GM20431 (cell line): ENCODE results near the gene TAF6L.
"Not testable (repeated sequence)": the region's sequence is repeated elsewhere in the genome, so short reads cannot be mapped to it uniquely, and the experiment has no call there.

ENCODE experiments used
- in situ Hi-C: fragments of 300-500 bp; cut with MseI, MboI; formaldehyde crosslinking; loops from one replicate; pipeline ENCODE4 v1.15.0; 2020; ENCODE audit warnings: low sequenced_read_pairs; ENCODE audit not compliant: unreplicated experiment

Gene TAF6L

GRCh38 chr11:62755086-62755615 lies 16.0 kb upstream of the TAF6L start:
- in situ Hi-C loops, result no loop called here

DNA sequence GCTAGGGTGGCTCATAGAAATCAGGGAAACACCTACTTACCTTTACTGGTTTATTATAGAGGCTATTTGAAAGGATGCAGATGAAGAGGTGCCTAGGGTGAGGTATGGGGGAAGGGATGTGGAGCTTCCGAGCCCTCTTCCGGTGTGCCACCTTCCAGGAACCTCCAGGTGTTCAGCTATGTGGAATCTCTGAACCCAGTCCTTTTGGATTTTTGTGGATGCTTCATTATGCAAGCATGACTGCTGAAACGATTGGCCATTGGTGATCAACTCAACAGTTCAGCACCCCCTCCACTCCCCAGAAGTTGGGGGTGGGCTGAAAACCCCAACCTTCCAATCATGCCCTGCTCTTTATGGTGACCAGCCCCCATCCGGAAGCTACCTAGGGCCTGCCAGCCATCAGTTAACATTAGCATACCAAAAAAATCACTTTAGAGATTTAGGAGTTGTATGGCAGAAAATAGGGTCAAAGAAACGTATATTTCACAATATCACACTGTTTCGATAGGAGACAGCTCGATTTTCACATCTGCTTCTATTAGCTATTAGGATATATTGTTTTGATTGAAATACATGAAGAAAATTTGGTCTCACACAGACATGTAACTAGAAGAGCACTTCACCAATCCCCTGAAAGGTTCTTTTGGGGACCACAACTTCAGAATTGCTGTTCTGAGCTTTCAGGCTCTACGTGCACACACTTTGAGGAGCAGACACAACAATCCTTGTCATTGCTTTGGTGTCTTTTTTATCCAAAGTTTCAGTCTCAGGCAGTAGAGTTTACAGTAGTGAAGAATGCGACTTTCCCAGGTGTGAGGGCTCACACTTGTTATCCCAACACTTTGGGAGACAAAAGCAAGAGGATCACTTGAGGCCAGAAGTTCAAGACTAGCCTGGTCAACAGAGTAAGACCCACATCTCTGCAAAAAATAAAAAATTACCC lies 13.1 kb upstream of the TAF6L start:
- in situ Hi-C loops, result no loop called here

- in situ Hi-C loops, result not testable (repeated sequence)
Measured at GRCh38 chr11:62760867-62761227, 10.3 kb upstream of the TAF6L start.

- in situ Hi-C loops, result no loop called here
Measured at GRCh38 chr11:62770778-62771143, 435 bp upstream of the TAF6L start.

DNA sequence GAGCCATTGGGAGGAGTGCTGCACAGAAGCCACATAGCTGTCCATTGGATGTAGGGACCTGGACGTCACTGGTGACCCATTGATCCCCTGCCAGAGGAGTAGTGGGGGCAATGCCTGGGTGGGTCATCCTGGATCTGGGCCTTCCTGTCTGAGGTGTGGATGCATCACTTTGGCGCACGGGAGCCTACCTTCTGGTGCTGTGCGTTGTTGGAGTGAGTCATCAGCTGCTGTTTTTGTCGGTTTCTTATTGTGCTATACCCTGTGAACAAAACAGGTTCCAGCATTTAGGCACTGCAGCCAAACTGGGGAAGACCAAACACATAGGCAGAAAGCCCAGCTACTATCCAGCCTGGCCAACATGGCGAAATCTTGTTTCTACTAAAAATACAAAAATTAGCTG lies 3.2 kb downstream of the TAF6L start:
- in situ Hi-C loops, result no loop called here

GRCh38 chr11:62775646-62776045 lies 4.5 kb downstream of the TAF6L start:
- in situ Hi-C loops, result no loop called here

- in situ Hi-C loops, result no loop called here
Measured at GRCh38 chr11:62777389-62777788, 6.2 kb downstream of the TAF6L start.

DNA sequence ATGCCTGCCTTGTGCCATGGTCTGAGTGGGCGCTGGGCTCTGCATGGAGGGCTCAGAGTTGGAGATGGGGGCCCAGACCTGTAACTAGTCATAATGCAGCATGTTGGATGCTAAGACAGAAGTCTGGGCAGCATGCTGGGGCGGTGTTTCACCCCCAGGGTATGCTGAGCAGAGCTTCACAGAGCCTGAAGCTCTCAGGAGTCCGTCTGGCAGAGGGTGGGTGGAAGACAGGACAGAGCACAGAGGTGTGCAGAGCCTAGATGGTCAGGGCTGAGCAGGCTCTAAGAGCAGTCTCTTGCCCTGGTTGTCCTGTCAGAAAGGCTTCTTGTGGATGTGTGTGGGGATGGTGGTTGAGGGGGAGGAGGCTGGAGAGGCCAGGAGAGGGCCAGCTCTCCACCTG lies 7.2 kb downstream of the TAF6L start:
- in situ Hi-C loops, result no loop called here

- in situ Hi-C loops, result loop anchor here (10.0 kb wide), 1 partner anchor 82 kb away; no protein-coding TSS in a partner anchor
Measured at GRCh38 chr11:62782753-62783152, 11.6 kb downstream of the TAF6L start.

DNA sequence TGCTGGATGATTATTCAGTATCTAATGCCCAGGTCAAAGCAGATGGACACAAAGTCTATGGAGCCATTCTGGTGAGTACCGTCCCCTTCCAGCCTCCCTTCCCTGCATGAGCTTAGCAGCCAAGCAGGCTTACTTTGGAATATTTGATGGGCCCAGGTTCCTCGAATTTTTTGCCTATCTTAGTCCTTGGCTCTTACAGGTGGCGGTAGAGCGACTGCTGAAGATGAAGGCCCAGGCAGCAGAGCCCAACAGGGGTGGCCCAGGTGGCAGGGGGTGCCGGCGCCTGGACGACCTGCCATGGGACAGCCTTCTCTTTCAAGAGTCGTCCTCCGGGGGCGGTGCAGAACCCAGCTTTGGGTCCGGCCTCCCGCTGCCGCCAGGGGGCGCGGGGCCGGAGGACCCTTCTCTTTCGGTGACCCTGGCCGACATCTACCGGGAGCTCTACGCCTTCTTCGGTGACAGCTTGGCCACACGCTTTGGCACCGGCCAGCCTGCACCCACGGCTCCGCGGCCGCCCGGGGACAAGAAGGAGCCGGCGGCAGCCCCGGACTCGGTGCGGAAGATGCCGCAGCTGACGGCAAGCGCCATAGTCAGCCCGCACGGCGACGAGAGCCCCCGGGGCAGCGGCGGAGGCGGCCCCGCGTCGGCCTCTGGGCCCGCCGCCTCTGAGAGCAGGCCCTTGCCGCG lies 15.3 kb downstream of the TAF6L start:
- in situ Hi-C loops, result loop anchor here (10.0 kb wide), 1 partner anchor 78 kb away; no protein-coding TSS in a partner anchor

DNA sequence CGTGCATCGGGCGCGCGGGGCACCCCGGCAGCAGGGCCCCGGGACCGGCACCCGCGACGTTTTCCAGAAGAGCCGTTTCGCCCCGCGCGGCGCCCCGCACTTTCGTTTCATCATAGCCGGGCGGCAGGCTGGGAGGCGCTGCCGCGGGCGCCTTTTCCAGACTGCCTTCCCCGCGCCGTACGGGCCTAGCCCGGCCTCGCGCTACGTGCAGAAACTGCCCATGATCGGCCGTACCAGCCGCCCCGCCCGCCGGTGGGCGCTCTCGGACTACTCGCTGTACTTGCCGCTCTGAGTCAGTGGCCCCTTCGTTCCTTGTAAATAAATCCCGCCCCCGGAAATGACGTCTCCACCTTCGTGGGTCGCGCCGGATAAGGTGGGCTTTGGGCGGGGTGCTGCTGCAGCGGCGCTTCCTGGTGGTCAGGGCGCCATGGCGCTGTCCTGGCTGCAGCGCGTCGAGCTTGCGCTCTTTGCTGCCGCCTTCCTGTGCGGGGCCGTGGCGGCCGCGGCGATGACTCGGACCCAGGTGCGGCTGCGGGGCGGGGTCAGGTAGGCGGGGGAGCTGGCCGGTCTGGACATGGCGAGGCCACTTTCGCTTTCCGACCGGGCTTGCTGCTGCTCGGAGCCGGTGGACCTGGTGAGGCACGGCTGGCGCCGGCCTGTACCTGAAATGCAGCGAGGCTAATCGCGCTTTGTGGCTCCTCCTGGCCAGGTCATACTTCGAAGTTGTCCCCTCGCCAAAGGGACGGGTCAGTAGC lies 16.0 kb downstream of the TAF6L start, which contains the start of gene TMEM179B:
Gene TMEM179B (plus strand): TSS at position 398 of the 755 bp plus-strand sequence. CDS start 30 bp downstream, at position 428.
- in situ Hi-C loops, result loop anchor here (10.0 kb wide), 1 partner anchor 78 kb away; no protein-coding TSS in a partner anchor

GRCh38 chr11:62788991-62789390 lies 17.8 kb downstream of the TAF6L start:
- in situ Hi-C loops, result loop anchor here (10.0 kb wide), 1 partner anchor 76 kb away; no protein-coding TSS in a partner anchor

- in situ Hi-C loops, result loop anchor here (10.0 kb wide), 1 partner anchor 75 kb away; no protein-coding TSS in a partner anchor
Measured at GRCh38 chr11:62789576-62789975, 18.4 kb downstream of the TAF6L start.

DNA sequence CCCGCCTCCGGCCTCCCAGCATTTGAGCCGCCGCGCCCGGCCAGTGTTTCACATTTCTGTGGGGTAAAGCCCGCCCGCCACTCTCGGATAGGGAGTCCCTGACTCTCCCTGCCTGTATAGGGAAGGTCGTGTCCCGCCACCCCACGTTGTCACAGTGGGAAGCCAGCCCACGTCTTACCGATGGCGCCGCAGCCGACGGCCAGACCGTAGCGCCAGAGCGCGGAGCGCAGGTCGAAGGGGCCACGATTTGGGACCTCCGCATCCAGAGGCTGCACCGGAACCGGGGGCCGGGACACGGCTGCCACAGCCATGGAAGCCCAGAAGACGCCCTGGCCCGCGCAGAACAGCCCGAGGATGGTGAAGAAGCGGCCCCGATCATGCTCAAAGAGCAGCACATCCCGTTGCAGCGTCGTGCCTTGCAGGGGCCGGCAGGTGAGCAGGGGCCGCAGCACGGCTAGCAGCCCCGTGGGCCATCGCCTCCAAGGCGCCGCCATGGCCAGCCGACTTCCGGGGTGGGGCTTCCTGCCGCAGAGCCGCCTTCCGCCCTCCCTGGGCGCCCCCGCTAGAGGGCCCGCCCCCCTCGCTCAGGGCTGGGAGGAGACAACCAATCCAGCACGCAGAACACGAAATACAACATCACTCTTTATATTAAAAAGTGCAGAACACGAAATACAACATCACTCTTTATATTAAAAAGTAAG lies 20.5 kb downstream of the TAF6L start, which contains the start of gene TMEM223:
Gene TMEM223 (minus strand): TSS at position 506 of the 701 bp plus-strand sequence. CDS start 12 bp downstream, at position 494.
- in situ Hi-C loops, result no loop called here

DNA sequence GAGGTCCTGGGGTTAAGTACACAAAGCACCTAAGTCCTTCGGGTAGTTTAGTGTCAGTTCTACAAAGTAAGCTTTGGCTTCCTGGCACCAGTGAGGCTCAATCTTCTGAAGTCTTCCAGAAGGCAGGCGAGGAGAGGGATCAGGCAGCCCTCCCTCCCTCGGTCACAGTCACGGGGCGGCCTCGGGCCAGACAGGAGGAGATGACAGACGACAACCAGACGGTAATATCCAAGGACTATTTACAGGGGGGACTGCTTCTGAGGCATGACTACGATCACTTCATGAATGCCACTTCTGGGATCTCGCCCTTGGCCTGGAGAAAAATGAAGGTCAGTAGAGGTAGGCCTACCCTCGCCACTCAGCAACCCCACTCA lies 21.0 kb downstream of the TAF6L start:
- in situ Hi-C loops, result no loop called here

- in situ Hi-C loops, result no loop called here
Measured at GRCh38 chr11:62794201-62794775, 23.1 kb downstream of the TAF6L start.

GRCh38 chr11:62796281-62796680 lies 25.1 kb downstream of the TAF6L start:
- in situ Hi-C loops, result no loop called here

GRCh38 chr11:62799486-62799885 lies 28.3 kb downstream of the TAF6L start:
- in situ Hi-C loops, result no loop called here

- in situ Hi-C loops, result no loop called here
Measured at GRCh38 chr11:62801071-62801470, 29.9 kb downstream of the TAF6L start.
